Fibroblast of lung (primary cell): ENCODE measurements around the gene FPR1. TPM values are rescaled to one million over a fixed set of nuclear protein-coding genes. Genes with fewer than 3 reads are reported as not detected.

Experiments used
- DNase-seq, 2 donors: peaks; one replicate each; pipeline versions ENCODE4 v3.0.0 to v3.0.0-alpha.2; 2010; ENCODE audit warnings: low read depth in 2 of 2
- H2AFZ ChIP-seq: 2 replicates; pipeline ENCODE4 v1.5.1; 2012; ENCODE audit warnings: low read length, control low read depth, inconsistent platforms
- H3K27ac ChIP-seq: 2 replicates; pipeline ENCODE4 v1.5.1; 2011; ENCODE audit warnings: low read length, control low read depth; ENCODE audit not compliant: insufficient read depth
- H3K27me3 ChIP-seq: 2 replicates; pipeline ENCODE4 v1.5.1; 2011; ENCODE audit warnings: mild to moderate bottlenecking, low read length; ENCODE audit not compliant: control insufficient read depth, insufficient read depth
- H3K36me3 ChIP-seq: 2 replicates; pipeline ENCODE4 v1.5.1; 2011; ENCODE audit warnings: low read length; ENCODE audit not compliant: control insufficient read depth, insufficient read depth
- H3K4me1 ChIP-seq: 2 replicates; pipeline ENCODE4 v1.5.1; 2011; ENCODE audit warnings: low read length; ENCODE audit not compliant: control insufficient read depth, insufficient read depth; ENCODE audit errors: extremely low read depth
- H3K4me2 ChIP-seq: 2 replicates; pipeline ENCODE4 v1.5.1; 2011; ENCODE audit warnings: low read length, control low read depth; ENCODE audit not compliant: insufficient read depth; ENCODE audit errors: extremely low read depth
- H3K4me3 ChIP-seq, 4 experiments: fragments of 200-600 bp in 1 of 4; sonication (generic) in 1 of 4; replicated peaks in 1 of 4; 2 replicates each; pipeline ENCODE4 v1.5.1; 2011 to 2016; ENCODE audit warnings: low read length in 4 of 4, low read depth in 3 of 4, mild to moderate bottlenecking in 3 of 4, control low read depth in 2 of 4, inconsistent platforms in 1 of 4, mixed read lengths in 1 of 4; ENCODE audit not compliant: insufficient read depth in 1 of 4; ENCODE audit errors: control extremely low read depth in 1 of 4
- H3K79me2 ChIP-seq: 2 replicates; pipeline ENCODE4 v1.5.1; 2012; ENCODE audit warnings: mild to moderate bottlenecking, low read length, inconsistent platforms; ENCODE audit not compliant: control insufficient read depth, insufficient read depth
- H3K9ac ChIP-seq: 2 replicates; pipeline ENCODE4 v1.5.1; 2011; ENCODE audit warnings: mild to moderate bottlenecking, low read length, control low read depth; ENCODE audit not compliant: insufficient read depth
- H3K9me3 ChIP-seq: 2 replicates; pipeline ENCODE4 v1.5.1; 2012; ENCODE audit warnings: low read depth, low read length; ENCODE audit not compliant: control insufficient read depth, insufficient read depth
- H4K20me1 ChIP-seq: 2 replicates; pipeline ENCODE4 v1.5.1; 2011; ENCODE audit warnings: low read length; ENCODE audit not compliant: control insufficient read depth, insufficient read depth; ENCODE audit errors: extremely low read depth
- CTCF ChIP-seq, 2 donors: IDR thresholded peaks in 1 of 2; conservative IDR thresholded peaks in 1 of 2; 1 replicate in 1 of 2; 2 replicates in 1 of 2; pipeline ENCODE4 v1.5.1; 2011 to 2012; ENCODE audit warnings: low read length in 2 of 2, control low read depth in 1 of 2, inconsistent platforms in 1 of 2, low read depth in 1 of 2, mild to moderate bottlenecking in 1 of 2
- EZH2 ChIP-seq: IDR thresholded peaks from 2 replicates; pipeline ENCODE4 v1.5.1; 2012; ENCODE audit warnings: low read length, control low read depth, mild to moderate bottlenecking; ENCODE audit errors: missing control alignments
- polyA plus RNA-seq, 2 donors: library from polyadenylated mRNA; depleted of rRNA in 1 of 2; stranded (reverse) in 1 of 2; unstranded in 1 of 2; fragments of >200 nt; gene quantifications; 2 replicates each; pipeline ENCODE4 v1.2.1, GENCODE V29; 2011 to 2012; ENCODE audit warnings: missing spikeins in 1 of 2
- total RNA-seq: library from RNA; depleted of rRNA; stranded (reverse); fragments of >200 nt; gene quantifications from 2 replicates; pipeline ENCODE4 v1.2.1, GENCODE V29; 2014

FPR1 gene
- total and polyA plus RNA-seq, 2 donors (not counting 1 experiment from before 2014, with no cell fraction given) = 0.14 TPM; not detected in 1

- Histone ChIP-seq H3K79me2 (no peaks in the 10 kb centered on the region), H3K9ac (no peak overlapping the region), H3K27ac (no peak overlapping the region), H3K36me3 (no peaks in the 10 kb centered on the region), H4K20me1 (no peaks in the 10 kb centered on the region), H2AFZ (no peak overlapping the region), H3K4me1 (peaks cover 6% of the 10 kb centered on the region), H3K27me3 (peaks cover 11% of the 10 kb centered on the region), H3K4me2 (no peak overlapping the region), H3K9me3 (no peaks in the 10 kb centered on the region), H3K4me3 (no peak overlapping the region)
- DNase-seq = no peak
- TF ChIP-seq EZH2 (no peak), CTCF (conservative IDR thresholded peaks at IDR 0.05 in 1 of 2, IDR thresholded peaks at IDR 0.05 in 1 of 2; ENCODE audit: low read depth in 1 of 2, low read length in 2 of 2) (no peak)
Observed at GRCh38 chr19:51724543-51724942, 27.1 kb downstream of the FPR1 start.

GRCh38 chr19:51722492-51722891 lies 29.2 kb downstream of the FPR1 start:
- H3K27ac ChIP-seq = no peak overlapping the region
- no peak for DNase-seq
- no peak overlapping the region for H3K4me2 ChIP-seq
- peaks cover 6% of the 10 kb centered on the region for H3K4me1 ChIP-seq
- TF ChIP-seq EZH2 (no peak), CTCF (conservative IDR thresholded peaks at IDR 0.05 in 1 of 2, IDR thresholded peaks at IDR 0.05 in 1 of 2; ENCODE audit: low read depth in 1 of 2, low read length in 2 of 2) (no peak)
- H3K9me3 ChIP-seq = no peaks in the 10 kb centered on the region
- H3K27me3 ChIP-seq = peaks cover 17% of the 10 kb centered on the region
- H3K36me3 ChIP-seq = no peaks in the 10 kb centered on the region
- H3K79me2 ChIP-seq = no peaks in the 10 kb centered on the region
- no peak overlapping the region for H3K4me3 ChIP-seq
- H3K9ac ChIP-seq = no peak overlapping the region
- H4K20me1 ChIP-seq = no peaks in the 10 kb centered on the region
- no peak overlapping the region for H2AFZ ChIP-seq

GRCh38 chr19:51721905-51722304 lies 29.8 kb downstream of the FPR1 start:
- Histone ChIP-seq H2AFZ (no peak overlapping the region), H3K4me2 (no peak overlapping the region), H3K4me3 (no peak overlapping the region), H3K27me3 (peaks cover 17% of the 10 kb centered on the region), H3K9me3 (no peaks in the 10 kb centered on the region), H3K4me1 (peaks cover 3% of the 10 kb centered on the region), H3K9ac (no peak overlapping the region), H3K79me2 (no peaks in the 10 kb centered on the region), H4K20me1 (no peaks in the 10 kb centered on the region), H3K36me3 (no peaks in the 10 kb centered on the region), H3K27ac (no peak overlapping the region)
- TF ChIP-seq EZH2 = no peak
- no peak for TF ChIP-seq CTCF (conservative IDR thresholded peaks at IDR 0.05 in 1 of 2, IDR thresholded peaks at IDR 0.05 in 1 of 2; ENCODE audit: low read depth in 1 of 2, low read length in 2 of 2)
- DNase-seq = no peak
